AG09319 (cell line): ENCODE results near the gene IRF8.

ENCODE experiments used
- DNase-seq: peaks from one replicate; pipeline ENCODE4 v3.0.0-alpha.2; 2010; ENCODE audit warnings: low read depth; ENCODE audit errors: extremely low read depth
- TF ChIP-seq, protein P1 (sequence below): IDR thresholded peaks from 2 replicates; pipeline ENCODE4 v1.5.1; 2011; ENCODE audit warnings: low read depth, mild to moderate bottlenecking, inconsistent platforms, low read length, moderate library complexity

Gene IRF8

GRCh38 chr16:85948138-85948509, 49.2 kb downstream of the IRF8 start:
- TF ChIP-seq, protein P1, sequence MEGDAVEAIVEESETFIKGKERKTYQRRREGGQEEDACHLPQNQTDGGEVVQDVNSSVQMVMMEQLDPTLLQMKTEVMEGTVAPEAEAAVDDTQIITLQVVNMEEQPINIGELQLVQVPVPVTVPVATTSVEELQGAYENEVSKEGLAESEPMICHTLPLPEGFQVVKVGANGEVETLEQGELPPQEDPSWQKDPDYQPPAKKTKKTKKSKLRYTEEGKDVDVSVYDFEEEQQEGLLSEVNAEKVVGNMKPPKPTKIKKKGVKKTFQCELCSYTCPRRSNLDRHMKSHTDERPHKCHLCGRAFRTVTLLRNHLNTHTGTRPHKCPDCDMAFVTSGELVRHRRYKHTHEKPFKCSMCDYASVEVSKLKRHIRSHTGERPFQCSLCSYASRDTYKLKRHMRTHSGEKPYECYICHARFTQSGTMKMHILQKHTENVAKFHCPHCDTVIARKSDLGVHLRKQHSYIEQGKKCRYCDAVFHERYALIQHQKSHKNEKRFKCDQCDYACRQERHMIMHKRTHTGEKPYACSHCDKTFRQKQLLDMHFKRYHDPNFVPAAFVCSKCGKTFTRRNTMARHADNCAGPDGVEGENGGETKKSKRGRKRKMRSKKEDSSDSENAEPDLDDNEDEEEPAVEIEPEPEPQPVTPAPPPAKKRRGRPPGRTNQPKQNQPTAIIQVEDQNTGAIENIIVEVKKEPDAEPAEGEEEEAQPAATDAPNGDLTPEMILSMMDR: no peak
- DNase-seq: no peak

DNA sequence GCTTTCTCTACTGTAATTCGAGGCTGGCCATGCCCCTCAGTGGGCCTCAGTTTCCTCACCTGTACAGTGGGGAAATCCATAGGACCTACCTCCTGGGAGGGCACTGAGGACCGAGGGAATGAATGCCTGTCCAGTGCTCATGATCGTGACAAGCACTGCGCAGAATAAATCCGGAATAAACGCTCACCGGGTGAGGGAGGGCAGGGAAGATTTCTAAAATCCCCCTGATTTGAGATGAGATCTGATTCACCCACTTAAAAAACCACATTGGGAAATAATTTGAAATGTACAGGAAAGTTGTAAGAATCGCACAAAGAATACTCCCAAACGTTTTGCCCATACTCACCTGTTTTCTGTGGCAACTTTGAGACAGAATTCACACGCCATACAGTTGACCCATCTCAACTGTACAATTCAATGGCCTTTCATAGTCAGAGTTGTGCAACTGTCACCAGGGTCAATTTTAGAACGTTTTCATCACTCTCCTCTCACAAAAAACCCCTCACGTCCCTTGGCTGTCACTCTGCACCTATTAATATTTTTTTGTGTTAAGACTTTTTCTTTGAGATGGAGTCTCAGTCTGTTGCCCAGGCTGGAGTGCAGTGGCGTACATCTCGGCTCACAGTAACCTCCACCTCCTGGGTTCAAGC, 49.8 kb downstream of the IRF8 start:
- no peak for DNase-seq
- TF ChIP-seq, protein P1: no peak

DNA sequence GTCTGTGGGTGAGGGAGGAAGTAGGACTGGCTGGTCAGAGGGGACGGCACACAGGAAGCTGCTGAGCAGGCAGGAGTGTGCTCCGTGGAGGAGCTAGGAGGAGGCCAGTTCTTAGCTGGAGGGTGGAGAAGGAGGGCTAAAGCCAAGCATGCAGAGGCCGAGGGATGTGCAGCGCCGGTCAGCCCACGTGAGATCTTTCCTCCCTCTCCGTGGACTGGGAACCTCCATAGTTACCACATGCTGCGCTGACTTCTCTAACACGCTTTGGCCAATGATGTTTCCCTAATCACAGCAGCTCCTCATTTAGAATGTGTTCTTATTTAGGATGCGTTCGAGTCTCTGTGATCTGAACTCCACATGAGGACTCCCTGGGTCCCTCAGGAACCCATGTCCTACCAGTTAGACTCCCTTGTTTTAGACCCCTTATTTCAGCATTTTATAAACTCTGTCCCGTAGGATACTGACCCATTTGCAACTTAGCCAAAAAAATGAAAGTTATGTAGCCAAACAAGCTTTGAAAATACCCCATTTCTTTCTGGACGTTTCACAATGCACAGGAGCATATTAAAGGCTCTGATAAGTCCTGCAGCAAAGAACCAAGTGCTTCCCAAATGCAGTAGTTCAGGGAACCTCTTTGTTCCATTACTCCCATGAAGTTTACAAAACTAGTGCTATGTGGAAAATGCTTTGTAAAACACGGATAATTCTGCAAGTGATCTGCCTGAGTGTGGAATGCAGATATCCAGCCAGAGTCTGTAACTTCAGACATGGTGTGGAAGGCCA, 51.4 kb downstream of the IRF8 start:
- no peak for DNase-seq
- TF ChIP-seq, protein P1: no peak

GRCh38 chr16:85952197-85952596, 53.2 kb downstream of the IRF8 start:
- TF ChIP-seq, protein P1: no peak

DNA sequence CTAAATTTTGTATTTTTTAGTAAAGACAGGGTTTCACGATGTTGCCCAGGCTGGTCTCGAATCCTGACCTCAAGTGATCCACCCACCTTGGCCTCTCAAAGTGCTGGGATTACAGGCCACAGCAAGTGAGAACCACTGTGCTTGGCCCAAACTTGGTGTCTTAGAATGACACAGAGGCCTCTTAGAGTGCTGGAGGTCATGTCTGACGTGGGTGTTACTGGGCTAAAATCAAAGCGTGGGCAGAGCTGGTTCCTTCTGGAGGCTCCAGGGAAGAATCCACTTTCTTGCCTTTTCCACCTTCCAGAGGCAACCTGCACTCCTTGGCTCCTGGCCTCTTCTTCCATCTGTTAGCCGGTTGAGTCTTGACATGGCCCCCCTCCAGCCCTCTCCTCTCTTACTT, 53.8 kb downstream of the IRF8 start:
- TF ChIP-seq, protein P1: no peak
- DNase-seq: no peak

More at GRCh38 chr16:85952197-85952596, 53.2 kb downstream of the IRF8 start:
- no peak for DNase-seq

DNA sequence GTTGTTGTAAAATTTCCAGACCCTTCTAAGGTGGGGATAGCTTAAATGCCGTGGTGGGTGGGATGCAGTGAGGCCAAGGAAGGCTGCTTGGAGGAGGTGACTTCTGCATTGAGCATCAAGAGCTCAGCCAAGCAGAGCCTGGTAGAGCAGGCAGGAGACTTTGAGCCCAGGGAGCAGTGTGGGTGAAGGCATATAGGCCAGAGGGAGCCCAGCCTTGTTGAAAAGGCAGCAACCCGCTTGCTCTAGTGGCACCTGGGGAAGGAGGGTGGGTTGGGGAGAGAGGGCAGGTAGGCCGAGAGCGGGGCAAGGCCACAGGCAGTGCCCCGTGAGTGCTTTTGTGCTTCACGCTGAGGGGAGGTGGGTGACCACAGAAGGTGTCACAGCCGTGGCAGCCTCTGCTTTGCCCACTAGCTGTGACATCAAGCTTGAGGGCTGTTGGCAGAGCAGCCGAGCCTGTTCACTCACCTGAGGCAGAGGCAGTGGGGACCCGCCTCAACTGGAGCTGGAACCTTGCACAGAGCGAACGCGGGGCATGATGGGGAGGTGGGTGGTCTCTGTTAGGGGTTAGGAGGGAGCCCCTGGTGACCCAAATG, 56.1 kb downstream of the IRF8 start:
- no peak for DNase-seq
- TF ChIP-seq, protein P1: no peak

DNA sequence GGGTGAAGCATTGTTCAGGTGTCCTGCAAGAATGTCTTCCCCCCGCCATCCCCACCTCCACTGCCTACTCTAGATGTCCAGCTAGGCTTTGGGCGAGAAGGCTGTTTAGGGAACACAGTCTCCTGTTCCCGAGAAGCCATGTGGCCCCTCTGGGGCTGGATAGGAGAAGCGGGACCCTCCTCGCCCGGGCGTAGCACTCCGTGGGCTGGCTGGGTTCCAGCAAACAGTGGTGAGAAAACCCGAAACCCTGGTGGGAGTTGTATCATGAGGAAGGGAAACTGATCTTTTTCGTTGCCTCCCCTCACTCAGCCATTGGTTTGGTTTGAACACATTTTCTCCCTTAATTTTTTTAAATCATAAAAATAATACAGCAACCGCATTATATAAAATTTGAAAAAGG, 56.6 kb downstream of the IRF8 start:
- TF ChIP-seq, protein P1: no peak
- no peak for DNase-seq
